WTC11 (cell line): ENCODE data around the gene CNTNAP2. TPM values are rescaled to one million over a fixed set of nuclear protein-coding genes. Genes with fewer than 3 reads are reported as not detected.

Experiments
- ATAC-seq: fragments of 200-7000 bp; cut with Tn5 transposase; 2 replicates; pipeline ENCODE4 v1.10.0; 2021; ENCODE audit warnings: mild to moderate bottlenecking, moderate library complexity
- CTCF ChIA-PET: fragments of 300-600 bp; sonication (Branson Sonifier 250); formaldehyde crosslinking; loops from one replicate; lab custom pipeline; 2021; ENCODE audit warnings: antibody characterized with exemption; lab: Charles Lee
- POLR2A ChIA-PET: fragments of 350-600 bp; sonication (Branson Sonifier 250); formaldehyde crosslinking; loops from one replicate; lab custom pipeline; 2021; ENCODE audit warnings: antibody characterized with exemption; lab: Charles Lee
- DNase-seq: peaks from one replicate; pipeline ENCODE4 v3.0.0; 2021; ENCODE audit warnings: low spot score
- H3K27ac Mint-ChIP-seq: 2 replicates; pipeline ENCODE4 v1.8.0; 2021; ENCODE audit warnings: mixed read lengths
- H3K27me3 Mint-ChIP-seq: 2 replicates; pipeline ENCODE4 v1.8.0; 2021; ENCODE audit warnings: low read depth, mild to moderate bottlenecking, moderate library complexity, mixed read lengths
- H3K36me3 Mint-ChIP-seq: 2 replicates; pipeline ENCODE4 v1.8.0; 2021; ENCODE audit warnings: mixed read lengths
- H3K4me1 Mint-ChIP-seq: 2 replicates; pipeline ENCODE4 v1.8.0; 2022; ENCODE audit warnings: mixed read lengths
- H3K4me3 Mint-ChIP-seq: 2 replicates; pipeline ENCODE4 v1.8.0; 2021; ENCODE audit warnings: mild to moderate bottlenecking, moderate library complexity, mixed read lengths
- H3K9me3 Mint-ChIP-seq: 2 replicates; pipeline ENCODE4 v1.8.0; 2021; ENCODE audit warnings: mixed read lengths
- CDX4 ChIP-seq: fragments of 250-450 bp; sonication (Bioruptor Pico); IDR thresholded peaks from 2 replicates; pipeline ENCODE4 v1.9.0; 2021; ENCODE audit warnings: moderate library complexity, mild to moderate bottlenecking, inconsistent platforms, borderline replicate concordance
- CREB1 ChIP-seq: sonication (generic); formaldehyde crosslinking; IDR thresholded peaks from 2 replicates; pipeline ENCODE4 v1.8.0; 2023; ENCODE audit warnings: mild to moderate bottlenecking, missing genetic modification reagents
- CREM ChIP-seq: sonication (generic); formaldehyde crosslinking; IDR thresholded peaks from 2 replicates; pipeline ENCODE4 v1.8.1; 2022; ENCODE audit warnings: mild to moderate bottlenecking, missing genetic modification reagents, moderate library complexity
- FOXJ3 ChIP-seq: sonication (generic); formaldehyde crosslinking; IDR thresholded peaks from 2 replicates; pipeline ENCODE4 v1.9.0; 2021; ENCODE audit warnings: missing genetic modification reagents, mild to moderate bottlenecking, borderline replicate concordance
- FOXK1 ChIP-seq: sonication (generic); formaldehyde crosslinking; IDR thresholded peaks from 2 replicates; pipeline ENCODE4 v1.8.0; 2022; ENCODE audit warnings: mild to moderate bottlenecking, moderate library complexity, missing genetic modification reagents
- GRHL2 ChIP-seq: fragments of 250-450 bp; sonication (Bioruptor Pico); IDR thresholded peaks from 2 replicates; pipeline ENCODE4 v1.8.0; 2022; ENCODE audit warnings: mild to moderate bottlenecking, moderate library complexity; ENCODE audit not compliant: insufficient replicate concordance, severe bottlenecking
- GTF2I ChIP-seq: fragments of 250-450 bp; sonication (Bioruptor Pico); conservative IDR thresholded peaks from 2 replicates; pipeline ENCODE4 v1.4.0; 2021; ENCODE audit warnings: mild to moderate bottlenecking
- IRF2 ChIP-seq: sonication (generic); formaldehyde crosslinking; IDR thresholded peaks from 2 replicates; pipeline ENCODE4 v1.8.0; 2022; ENCODE audit warnings: low read depth, missing genetic modification reagents, borderline replicate concordance
- MLX ChIP-seq: sonication (generic); formaldehyde crosslinking; IDR thresholded peaks from 2 replicates; pipeline ENCODE4 v1.8.1; 2023; ENCODE audit warnings: mild to moderate bottlenecking, missing genetic modification reagents, moderate library complexity
- MXD4 ChIP-seq: fragments of 250-450 bp; sonication (Bioruptor Pico); IDR thresholded peaks from 2 replicates; pipeline ENCODE4 v1.8.0; 2021; ENCODE audit warnings: mild to moderate bottlenecking, moderate library complexity, borderline replicate concordance
- MYBL2 ChIP-seq: sonication (generic); formaldehyde crosslinking; IDR thresholded peaks from 2 replicates; pipeline ENCODE4 v1.8.1; 2023; ENCODE audit warnings: mild to moderate bottlenecking, moderate library complexity, missing genetic modification reagents
- PRRX2 ChIP-seq: fragments of 250-450 bp; sonication (Bioruptor Pico); IDR thresholded peaks from 2 replicates; pipeline ENCODE4 v1.8.0; 2021; ENCODE audit warnings: mild to moderate bottlenecking
- ZBTB43 ChIP-seq: sonication (generic); formaldehyde crosslinking; IDR thresholded peaks from 2 replicates; pipeline ENCODE4 v1.8.1; 2023; ENCODE audit warnings: mild to moderate bottlenecking, missing genetic modification reagents
- ZNF232 ChIP-seq: sonication (generic); formaldehyde crosslinking; IDR thresholded peaks from 2 replicates; pipeline ENCODE4 v1.8.0; 2022; ENCODE audit warnings: mild to moderate bottlenecking, missing genetic modification reagents
- total RNA-seq: library from RNA; stranded (reverse); gene quantifications from 3 replicates; pipeline ENCODE4 v1.2.3, GENCODE V29; 2021
- TF ChIP-seq, protein P1 (sequence below): sonication (generic); formaldehyde crosslinking; IDR thresholded peaks from 2 replicates; pipeline ENCODE4 v1.8.1; 2023; ENCODE audit warnings: mild to moderate bottlenecking, missing genetic modification reagents, borderline replicate concordance
- TF ChIP-seq, protein P2 (sequence below): fragments of 250-450 bp; sonication (Bioruptor Pico); IDR thresholded peaks from 2 replicates; pipeline ENCODE4 v2.1.2; 2022; ENCODE audit warnings: mild to moderate bottlenecking, moderate library complexity
- TF ChIP-seq, protein P3 (sequence below): sonication (generic); formaldehyde crosslinking; IDR thresholded peaks from 2 replicates; pipeline ENCODE4 v1.8.1; 2022; ENCODE audit warnings: low read depth, missing genetic modification reagents, borderline replicate concordance
- TF ChIP-seq, protein P4 (sequence below): sonication (generic); formaldehyde crosslinking; IDR thresholded peaks from 2 replicates; pipeline ENCODE4 v1.8.0; 2022; ENCODE audit warnings: mild to moderate bottlenecking, missing genetic modification reagents

The CNTNAP2 gene
- total RNA-seq, 1 experiment from 2014 or later: 63.8 TPM

- TF ChIP-seq, protein P1, sequence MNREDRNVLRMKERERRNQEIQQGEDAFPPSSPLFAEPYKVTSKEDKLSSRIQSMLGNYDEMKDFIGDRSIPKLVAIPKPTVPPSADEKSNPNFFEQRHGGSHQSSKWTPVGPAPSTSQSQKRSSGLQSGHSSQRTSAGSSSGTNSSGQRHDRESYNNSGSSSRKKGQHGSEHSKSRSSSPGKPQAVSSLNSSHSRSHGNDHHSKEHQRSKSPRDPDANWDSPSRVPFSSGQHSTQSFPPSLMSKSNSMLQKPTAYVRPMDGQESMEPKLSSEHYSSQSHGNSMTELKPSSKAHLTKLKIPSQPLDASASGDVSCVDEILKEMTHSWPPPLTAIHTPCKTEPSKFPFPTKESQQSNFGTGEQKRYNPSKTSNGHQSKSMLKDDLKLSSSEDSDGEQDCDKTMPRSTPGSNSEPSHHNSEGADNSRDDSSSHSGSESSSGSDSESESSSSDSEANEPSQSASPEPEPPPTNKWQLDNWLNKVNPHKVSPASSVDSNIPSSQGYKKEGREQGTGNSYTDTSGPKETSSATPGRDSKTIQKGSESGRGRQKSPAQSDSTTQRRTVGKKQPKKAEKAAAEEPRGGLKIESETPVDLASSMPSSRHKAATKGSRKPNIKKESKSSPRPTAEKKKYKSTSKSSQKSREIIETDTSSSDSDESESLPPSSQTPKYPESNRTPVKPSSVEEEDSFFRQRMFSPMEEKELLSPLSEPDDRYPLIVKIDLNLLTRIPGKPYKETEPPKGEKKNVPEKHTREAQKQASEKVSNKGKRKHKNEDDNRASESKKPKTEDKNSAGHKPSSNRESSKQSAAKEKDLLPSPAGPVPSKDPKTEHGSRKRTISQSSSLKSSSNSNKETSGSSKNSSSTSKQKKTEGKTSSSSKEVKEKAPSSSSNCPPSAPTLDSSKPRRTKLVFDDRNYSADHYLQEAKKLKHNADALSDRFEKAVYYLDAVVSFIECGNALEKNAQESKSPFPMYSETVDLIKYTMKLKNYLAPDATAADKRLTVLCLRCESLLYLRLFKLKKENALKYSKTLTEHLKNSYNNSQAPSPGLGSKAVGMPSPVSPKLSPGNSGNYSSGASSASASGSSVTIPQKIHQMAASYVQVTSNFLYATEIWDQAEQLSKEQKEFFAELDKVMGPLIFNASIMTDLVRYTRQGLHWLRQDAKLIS: no peak
- TF ChIP-seq CREM: no peak
- TF ChIP-seq, protein P2, sequence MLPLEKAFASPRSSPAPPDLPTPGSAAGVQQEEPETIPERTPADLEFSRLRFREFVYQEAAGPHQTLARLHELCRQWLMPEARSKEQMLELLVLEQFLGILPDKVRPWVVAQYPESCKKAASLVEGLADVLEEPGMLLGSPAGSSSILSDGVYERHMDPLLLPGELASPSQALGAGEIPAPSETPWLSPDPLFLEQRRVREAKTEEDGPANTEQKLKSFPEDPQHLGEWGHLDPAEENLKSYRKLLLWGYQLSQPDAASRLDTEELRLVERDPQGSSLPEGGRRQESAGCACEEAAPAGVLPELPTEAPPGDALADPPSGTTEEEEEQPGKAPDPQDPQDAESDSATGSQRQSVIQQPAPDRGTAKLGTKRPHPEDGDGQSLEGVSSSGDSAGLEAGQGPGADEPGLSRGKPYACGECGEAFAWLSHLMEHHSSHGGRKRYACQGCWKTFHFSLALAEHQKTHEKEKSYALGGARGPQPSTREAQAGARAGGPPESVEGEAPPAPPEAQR (CRISPR knock-in tag): no peak
- no peak for TF ChIP-seq FOXJ3 (CRISPR knock-in tag)
- TF ChIP-seq CREB1 (CRISPR knock-in tag): no peak
- TF ChIP-seq MYBL2 (CRISPR knock-in tag): no peak
- TF ChIP-seq, protein P3, sequence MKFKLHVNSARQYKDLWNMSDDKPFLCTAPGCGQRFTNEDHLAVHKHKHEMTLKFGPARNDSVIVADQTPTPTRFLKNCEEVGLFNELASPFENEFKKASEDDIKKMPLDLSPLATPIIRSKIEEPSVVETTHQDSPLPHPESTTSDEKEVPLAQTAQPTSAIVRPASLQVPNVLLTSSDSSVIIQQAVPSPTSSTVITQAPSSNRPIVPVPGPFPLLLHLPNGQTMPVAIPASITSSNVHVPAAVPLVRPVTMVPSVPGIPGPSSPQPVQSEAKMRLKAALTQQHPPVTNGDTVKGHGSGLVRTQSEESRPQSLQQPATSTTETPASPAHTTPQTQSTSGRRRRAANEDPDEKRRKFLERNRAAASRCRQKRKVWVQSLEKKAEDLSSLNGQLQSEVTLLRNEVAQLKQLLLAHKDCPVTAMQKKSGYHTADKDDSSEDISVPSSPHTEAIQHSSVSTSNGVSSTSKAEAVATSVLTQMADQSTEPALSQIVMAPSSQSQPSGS (CRISPR knock-in tag): no peak
- TF ChIP-seq, all 79 proteins: peak for 0
Observed at GRCh38 chr7:148218603-148219002, 2102.0 kb downstream of the CNTNAP2 start (continued).

DNA sequence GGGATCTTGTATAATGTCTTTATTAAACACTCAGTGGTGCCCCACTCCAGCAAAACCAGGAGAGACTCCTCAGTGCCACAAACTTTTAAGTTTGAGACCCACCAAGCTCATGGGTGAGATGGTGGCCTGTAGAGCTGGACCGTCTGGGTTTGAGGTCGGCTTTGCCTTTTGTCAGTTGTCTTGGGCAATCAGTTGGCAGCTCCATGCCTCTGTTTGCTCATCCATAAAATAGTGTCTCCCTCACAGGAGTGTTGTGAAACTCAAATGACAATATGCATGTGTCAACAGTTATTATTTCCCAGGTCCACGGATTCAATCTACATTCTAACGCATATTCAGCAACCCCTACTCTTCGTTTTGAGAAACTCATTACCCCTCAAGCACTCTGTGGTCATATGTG lies 2106.1 kb downstream of the CNTNAP2 start:
- no peak for TF ChIP-seq ZNF232 (CRISPR knock-in tag)
- TF ChIP-seq, all 79 proteins: peak for 0
- ATAC-seq (no peak), DNase-seq (no peak)
- ChIA-PET CTCF (no interaction called here), POLR2A (no interaction called here)
- Mint-ChIP-seq H3K9me3 (peaks cover 21% of the 10 kb centered on the region), H3K4me1 (peaks cover 7% of the 10 kb centered on the region), H3K4me3 (no peak overlapping the region), H3K27me3 (no peaks in the 10 kb centered on the region), H3K36me3 (peaks cover 6% of the 10 kb centered on the region), H3K27ac (no peak overlapping the region)

DNA sequence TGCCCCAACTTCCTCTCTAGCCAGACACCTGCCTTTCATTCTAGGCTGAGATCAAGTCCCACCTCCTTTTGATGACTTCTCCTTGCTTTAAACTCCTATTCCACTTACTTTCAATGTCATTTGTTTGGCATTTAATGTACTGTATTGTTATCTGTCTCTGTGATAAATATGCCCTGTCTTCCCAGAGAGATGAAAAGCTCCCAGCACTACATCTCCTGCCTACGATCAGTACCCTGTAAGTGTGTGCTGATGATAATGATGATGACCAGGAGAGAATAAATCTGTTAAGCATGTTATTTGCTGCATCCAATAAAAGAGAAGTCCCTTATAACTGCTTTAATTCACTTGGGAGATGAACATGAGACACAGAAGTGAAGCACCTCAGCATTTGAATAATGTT lies 2106.6 kb downstream of the CNTNAP2 start:
- Mint-ChIP-seq H3K27me3 (no peaks in the 10 kb centered on the region), H3K27ac (no peak overlapping the region), H3K4me1 (peaks cover 7% of the 10 kb centered on the region), H3K9me3 (peaks cover 19% of the 10 kb centered on the region), H3K36me3 (peaks cover 5% of the 10 kb centered on the region; the same call in 1 of the 2 replicates), H3K4me3 (no peak overlapping the region)
- ChIA-PET POLR2A (no interaction called here), CTCF (no interaction called here)
- ATAC-seq (no peak), DNase-seq (no peak)
- TF ChIP-seq FOXK1 (CRISPR knock-in tag): no peak
- TF ChIP-seq MXD4: no peak
- TF ChIP-seq, protein P3 (CRISPR knock-in tag): no peak
- TF ChIP-seq GRHL2 (CRISPR knock-in tag): no peak
- TF ChIP-seq IRF2: no peak
- no peak for TF ChIP-seq ZBTB43
- no peak for TF ChIP-seq CDX4 (CRISPR knock-in tag)
- no peak for TF ChIP-seq GTF2I (CRISPR knock-in tag)
- no peak for TF ChIP-seq PRRX2 (CRISPR knock-in tag)
- TF ChIP-seq, protein P4, sequence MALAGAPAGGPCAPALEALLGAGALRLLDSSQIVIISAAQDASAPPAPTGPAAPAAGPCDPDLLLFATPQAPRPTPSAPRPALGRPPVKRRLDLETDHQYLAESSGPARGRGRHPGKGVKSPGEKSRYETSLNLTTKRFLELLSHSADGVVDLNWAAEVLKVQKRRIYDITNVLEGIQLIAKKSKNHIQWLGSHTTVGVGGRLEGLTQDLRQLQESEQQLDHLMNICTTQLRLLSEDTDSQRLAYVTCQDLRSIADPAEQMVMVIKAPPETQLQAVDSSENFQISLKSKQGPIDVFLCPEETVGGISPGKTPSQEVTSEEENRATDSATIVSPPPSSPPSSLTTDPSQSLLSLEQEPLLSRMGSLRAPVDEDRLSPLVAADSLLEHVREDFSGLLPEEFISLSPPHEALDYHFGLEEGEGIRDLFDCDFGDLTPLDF (CRISPR knock-in tag): no peak
- TF ChIP-seq MLX (CRISPR knock-in tag): no peak
